NCI-H2227 (cell line): ENCODE results near the gene LTBP4.

Source experiments
- DNase-seq: peaks from one replicate; lab custom pipeline; 2025; ENCODE audit not compliant: unreplicated experiment; lab: John Stamatoyannopoulos, UW

LTBP4 gene

GRCh38 chr19:40662925-40663694 lies 61.9 kb downstream of the LTBP4 start:
- peak; percentile 98 for DNase-seq

DNA sequence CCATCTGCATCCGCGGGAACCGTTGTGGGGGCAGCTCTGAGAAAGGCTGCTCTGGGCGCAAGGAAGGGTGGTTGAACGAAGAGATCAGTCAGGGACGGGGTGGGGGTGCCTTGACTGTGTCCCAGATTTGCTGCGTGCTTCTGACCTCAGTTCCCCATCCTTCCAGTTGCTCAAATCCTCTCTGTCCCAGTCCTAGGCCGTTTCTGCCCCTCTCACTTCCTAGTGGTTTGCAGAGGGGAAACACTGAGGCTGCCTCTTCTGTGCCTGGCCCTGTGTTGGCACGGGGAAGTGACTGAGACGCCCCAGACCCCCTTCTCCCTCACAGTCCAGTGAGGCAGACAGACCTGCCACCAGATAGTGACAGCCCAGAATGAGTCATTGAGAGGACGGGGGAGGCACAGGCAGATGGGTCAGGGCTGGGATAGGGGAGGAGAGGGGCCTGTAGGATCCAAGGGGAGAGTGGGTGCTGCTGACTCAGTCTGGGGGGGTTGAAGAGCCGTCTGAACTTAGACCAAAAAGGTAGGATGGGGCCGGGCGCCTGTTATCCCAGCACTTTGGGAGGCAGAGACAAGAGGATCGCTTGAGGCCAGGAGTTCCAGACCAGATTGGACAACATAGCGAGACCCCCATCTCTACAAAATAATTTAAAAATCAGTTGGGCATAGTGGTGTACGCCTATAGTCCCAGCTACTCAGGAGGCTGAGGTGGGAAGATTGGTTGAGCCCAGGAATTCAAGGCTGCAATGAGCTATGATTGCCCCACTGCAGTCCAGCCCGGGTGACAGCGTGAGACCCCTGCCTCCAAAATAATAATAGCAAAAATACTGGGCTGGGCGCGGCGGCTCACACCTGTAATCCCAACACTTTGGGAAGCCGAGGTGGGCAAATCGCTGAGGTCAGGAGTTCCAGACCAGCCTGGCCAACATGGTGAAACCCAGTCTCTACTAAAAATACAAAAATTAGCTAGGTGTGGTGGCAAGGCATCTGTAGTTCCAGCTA lies 62.8 kb downstream of the LTBP4 start:
- no peak for DNase-seq

- no peak for DNase-seq
Measured at GRCh38 chr19:40666803-40667438, 65.8 kb downstream of the LTBP4 start.

- DNase-seq = no peak
Measured at GRCh38 chr19:40667602-40668001, 66.4 kb downstream of the LTBP4 start.

GRCh38 chr19:40668991-40669614 lies 67.9 kb downstream of the LTBP4 start:
- DNase-seq = no peak

DNA sequence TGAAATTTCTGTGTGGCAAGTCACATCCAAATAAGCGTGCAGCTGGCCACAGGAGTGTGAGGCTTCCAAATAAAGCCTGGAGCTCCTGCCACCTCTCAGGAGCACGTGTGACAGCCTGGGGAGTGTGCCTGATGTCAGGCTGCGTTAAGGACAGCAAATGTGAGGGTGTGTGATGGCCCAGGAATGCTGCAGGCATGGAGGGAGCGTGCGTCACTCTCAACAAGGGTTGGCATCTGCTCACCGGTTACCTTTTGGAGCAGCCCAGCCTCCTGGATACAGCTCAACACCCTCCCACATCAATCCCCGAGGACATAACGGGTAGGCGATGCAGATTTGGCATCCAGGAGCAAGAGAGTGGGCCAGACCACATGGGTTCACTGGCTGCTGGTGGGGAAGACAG lies 70.2 kb downstream of the LTBP4 start:
- no peak for DNase-seq

DNA sequence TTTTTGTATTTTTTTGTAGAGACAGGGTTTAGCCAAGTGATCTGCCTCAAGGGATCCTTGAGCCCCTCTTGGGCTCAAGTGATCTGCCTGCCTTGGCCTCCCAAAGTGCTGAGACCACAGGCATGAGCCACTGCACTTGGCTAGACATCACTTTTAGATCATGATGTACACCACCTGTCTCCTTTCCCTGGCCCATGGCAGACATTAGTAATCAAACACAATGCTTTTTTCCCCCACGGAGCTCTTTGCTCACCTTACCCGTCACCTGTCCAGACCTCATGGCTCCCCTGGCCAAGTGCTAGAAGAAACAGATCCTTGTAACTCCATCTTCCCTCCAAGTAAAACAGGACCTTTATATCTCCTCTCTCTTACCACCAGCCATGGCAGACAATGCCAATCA lies 70.9 kb downstream of the LTBP4 start:
- DNase-seq = no peak

- DNase-seq = no peak
Measured at GRCh38 chr19:40672573-40673299, 71.6 kb downstream of the LTBP4 start.

DNA sequence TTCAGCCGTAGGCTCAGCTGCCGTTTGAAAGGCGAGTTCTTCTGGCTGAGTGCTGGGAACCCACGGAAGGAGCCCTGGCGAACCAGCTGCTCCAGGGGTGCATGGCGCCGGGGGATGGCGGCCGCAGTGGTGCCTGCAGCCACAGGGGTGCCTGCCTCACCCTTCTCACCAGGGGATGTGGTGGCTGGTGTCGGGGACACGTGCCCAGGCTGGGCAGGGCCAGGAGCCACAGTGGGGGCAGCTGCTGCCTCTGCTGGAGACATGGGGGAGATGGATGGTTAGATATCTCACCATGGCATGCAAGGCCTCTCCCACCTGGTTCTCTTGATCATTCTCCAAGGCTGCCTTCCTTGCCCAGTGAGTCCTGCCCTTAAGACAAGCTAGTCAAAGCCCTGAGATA lies 72.2 kb downstream of the LTBP4 start:
- DNase-seq = no peak

DNA sequence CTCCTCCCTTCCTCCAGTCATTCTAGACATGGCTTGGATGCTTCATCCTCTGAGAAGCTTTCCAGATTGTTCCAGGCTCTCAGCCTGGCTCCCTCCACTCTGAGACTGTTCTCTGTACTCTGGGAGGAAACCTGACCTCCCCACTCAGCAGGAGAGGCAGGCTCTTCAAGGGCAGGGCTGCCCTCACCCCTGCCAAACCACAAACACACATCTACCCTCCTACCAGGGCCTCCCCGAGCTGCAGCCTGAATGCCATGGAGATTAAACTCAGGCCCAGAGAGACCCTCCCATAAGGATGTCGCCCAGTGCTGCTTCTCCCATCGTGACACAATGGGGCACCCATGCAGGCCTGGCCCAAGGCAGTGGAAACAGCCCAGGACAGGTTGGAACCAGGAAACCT lies 73.1 kb downstream of the LTBP4 start:
- DNase-seq = no peak

- DNase-seq = no peak
Measured at GRCh38 chr19:40677156-40677555, 76.0 kb downstream of the LTBP4 start.
